ENCODE data around the gene RGS9.

Gene RGS9

DNA sequence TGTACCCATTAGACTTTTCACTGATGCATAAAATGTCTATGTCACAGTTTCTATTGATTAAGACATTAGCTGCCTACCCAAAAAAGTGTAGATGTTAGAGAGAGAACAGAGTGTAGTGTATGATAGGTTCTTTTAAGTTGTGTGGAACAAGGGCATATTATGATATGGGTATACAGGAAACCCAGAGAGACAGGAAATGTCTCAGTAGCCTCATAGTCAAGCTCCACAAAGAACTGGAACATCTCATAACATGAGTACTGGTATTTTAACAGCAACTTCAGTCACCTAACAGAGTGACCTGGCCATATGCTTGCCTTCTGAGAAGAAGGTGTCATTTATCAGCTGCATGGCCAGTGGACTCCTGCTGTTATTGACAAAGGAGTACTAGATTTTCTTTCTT, 128.1 kb downstream of the RGS9 start:
- DNase-seq = no peak

DNA sequence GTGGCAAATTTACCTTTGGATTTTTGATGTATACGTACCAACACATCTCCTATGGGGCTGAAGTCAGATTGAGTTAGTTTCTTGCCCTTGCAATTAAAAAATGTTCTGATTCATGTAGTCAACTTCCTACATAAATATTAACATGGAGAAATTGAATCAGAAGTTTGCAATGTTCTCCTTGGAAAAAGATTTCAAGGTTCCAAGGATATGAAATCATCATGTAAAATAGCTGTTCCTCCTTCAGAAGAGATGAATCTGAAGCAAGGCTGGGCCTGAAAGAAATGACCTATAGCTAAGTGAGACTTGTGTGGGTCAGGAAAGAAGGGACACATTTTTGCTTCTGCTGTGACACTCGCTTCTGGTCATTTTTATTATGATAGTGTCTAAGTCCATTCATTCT, 131.7 kb downstream of the RGS9 start:
- no peak for DNase-seq

DNA sequence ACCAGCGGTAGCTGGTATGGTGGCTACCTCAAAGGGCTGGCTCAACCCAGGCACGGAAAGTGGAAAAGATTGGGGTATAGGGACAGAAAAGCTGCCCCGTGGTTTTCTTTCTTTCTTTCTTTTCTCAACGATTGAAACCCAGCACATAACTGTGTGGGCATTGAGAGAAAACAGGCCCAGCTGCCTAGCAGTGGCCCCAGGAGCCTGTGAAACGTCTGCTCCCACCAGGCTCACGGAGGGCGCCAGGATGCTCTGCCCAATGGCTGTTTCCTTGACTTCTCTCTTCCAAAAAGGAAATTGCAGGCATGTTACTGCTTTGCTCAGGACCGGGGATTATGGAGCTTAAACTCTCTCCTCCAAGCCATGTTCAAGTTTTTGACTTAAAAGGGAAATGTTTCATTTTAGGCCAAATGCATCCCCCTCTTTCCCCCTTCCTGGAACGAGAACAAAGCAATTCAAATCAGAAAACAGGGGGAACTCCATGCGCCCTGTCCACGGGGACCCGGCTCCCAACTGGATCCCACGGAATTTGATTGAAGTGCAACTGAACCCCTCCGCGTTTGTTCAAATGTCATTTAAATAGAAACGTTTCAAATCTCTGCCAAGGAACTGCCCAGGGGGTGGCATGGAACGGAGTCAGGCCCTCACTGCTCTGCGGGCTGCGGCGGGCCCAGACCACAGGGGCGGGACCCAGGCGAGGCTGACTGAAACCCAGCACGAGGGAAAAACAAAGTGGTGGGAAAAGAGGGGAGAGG, 133.5 kb downstream of the RGS9 start:
- peak; percentile 44 for DNase-seq

- peak; percentile 35 for DNase-seq
Measured at GRCh38 chr17:65271296-65271695, 134.1 kb downstream of the RGS9 start.

Data from islet precursor cell (in vitro differentiated cells).